Measurements from ENCODE around the gene EDN1.

The EDN1 gene

GRCh38 chr6:12298017-12298978 lies 8.1 kb downstream of the EDN1 start:
- no peak overlapping the region for H3K4me3 ChIP-seq (ENCODE audit: low read depth, low read length)
- no peak for DNase-seq (ENCODE audit: low read depth)
- TF ChIP-seq CTCF (IDR thresholded peaks at IDR 0.05; ENCODE audit: insufficient read depth, low read depth, low read length, missing control alignments): no peak

DNA sequence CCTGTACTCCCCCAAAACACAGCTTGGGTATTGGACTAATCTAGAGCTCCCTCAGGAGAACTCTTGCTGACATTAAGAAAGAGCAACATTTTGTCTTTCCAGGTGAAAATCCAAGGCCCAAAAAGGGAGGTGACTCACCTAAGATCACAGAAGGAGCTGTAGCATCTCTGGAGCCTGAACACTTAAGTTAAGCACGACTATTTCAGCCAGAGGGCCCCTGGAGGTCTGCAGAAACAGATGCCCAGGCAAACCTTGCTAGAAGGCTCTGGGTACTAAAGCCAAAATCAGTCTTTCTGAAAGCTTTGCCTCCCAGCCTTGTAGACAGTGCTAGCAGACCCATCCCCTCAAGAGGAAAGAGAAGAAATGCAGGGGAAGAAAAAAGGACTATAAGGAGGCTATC lies 8.8 kb downstream of the EDN1 start:
- TF ChIP-seq CTCF (IDR thresholded peaks at IDR 0.05; ENCODE audit: insufficient read depth, low read depth, low read length, missing control alignments): no peak
- no peak overlapping the region for H3K4me3 ChIP-seq (ENCODE audit: low read depth, low read length)
- no peak for DNase-seq (ENCODE audit: low read depth)

DNA sequence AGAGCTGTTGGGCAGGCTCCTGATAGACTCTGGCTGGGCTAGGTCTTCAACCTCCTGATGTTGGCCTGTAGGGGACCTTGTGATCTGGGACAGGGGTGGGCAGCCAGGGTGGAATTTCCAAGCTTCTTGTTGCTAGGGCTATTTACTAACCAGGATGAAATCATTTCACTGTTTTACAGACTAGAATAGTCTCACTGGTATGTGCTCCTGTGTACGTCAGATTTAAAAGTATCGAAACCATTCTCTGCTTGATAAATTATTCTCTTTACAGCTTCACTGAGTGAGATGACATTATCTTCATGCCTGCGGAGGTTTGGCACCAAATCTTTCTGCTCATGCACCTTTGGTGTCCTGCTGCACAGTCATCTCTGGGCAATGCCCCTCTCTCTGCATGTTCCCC lies 10.9 kb downstream of the EDN1 start:
- no peak overlapping the region for H3K4me3 ChIP-seq (ENCODE audit: low read depth, low read length)
- DNase-seq (ENCODE audit: low read depth): no peak
- no peak for TF ChIP-seq CTCF (IDR thresholded peaks at IDR 0.05; ENCODE audit: insufficient read depth, low read depth, low read length, missing control alignments)

DNA sequence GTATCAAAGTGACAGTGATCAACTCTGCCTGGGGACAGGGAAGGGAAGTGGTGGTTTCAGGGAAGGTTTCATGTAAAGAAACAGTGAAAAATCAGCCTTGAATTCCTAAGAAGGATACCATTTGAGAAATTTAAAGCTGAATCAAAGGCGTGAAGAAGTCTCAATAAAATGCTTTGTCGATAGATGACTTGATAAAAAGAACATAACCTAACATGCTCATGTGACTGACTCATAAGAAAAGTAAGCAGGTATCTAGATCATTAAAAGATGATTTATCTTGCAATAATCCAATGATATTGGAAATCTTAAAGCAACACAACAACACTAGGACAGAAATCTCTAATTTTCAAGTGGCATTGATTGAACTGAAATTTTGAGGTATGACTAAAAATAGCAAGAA lies 14.3 kb downstream of the EDN1 start:
- no peak overlapping the region for H3K4me3 ChIP-seq (ENCODE audit: low read depth, low read length)
- DNase-seq (ENCODE audit: low read depth): no peak
- no peak for TF ChIP-seq CTCF (IDR thresholded peaks at IDR 0.05; ENCODE audit: insufficient read depth, low read depth, low read length, missing control alignments)

DNA sequence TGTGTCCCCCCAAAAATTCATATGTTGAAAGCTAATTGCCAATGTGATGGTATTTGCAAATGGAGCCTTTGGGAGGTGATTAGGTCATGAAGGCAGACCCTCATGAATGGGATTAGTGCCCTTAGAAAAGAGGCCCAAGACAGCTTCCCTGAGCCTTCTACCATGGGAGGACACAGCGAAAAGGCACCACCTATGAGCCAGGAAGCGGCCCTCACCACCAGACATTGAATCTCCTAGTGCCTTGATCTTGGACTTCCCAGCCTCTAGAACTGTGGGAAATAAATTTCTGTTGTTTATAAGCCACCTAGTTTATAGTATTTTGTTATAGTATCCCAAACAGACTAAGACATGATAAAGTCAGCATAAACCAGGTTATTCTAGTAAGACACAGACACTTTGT lies 18.9 kb downstream of the EDN1 start:
- no peak overlapping the region for H3K4me3 ChIP-seq (ENCODE audit: low read depth, low read length)
- no peak for TF ChIP-seq CTCF (IDR thresholded peaks at IDR 0.05; ENCODE audit: insufficient read depth, low read depth, low read length, missing control alignments)
- DNase-seq (ENCODE audit: low read depth): no peak

GRCh38 chr6:12311106-12311505 lies 20.9 kb downstream of the EDN1 start:
- no peak for DNase-seq (ENCODE audit: low read depth)
- TF ChIP-seq CTCF (IDR thresholded peaks at IDR 0.05; ENCODE audit: insufficient read depth, low read depth, low read length, missing control alignments): no peak
- no peak overlapping the region for H3K4me3 ChIP-seq (ENCODE audit: low read depth, low read length)

DNA sequence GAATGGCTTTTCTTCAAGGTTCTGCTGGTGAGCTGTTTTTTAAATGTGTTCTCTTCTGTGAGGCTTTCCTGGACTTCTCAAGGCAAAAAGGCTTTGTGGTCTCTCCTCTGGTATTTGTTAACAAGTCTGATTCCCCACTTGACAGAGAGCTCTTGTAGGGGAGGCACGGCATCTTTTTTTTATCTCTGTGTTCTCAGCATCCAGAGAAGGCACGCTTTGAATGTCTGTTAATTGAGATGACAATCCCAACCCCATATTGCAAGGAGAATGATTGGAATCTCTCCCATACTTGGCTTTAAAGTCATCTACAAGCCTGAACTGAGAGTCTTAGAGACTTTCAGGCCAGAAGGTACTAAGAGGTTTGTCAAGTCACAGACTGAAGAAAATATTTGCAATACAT lies 22.6 kb downstream of the EDN1 start:
- no peak for DNase-seq (ENCODE audit: low read depth)
- H3K4me3 ChIP-seq (ENCODE audit: low read depth, low read length): no peak overlapping the region
- TF ChIP-seq CTCF (IDR thresholded peaks at IDR 0.05; ENCODE audit: insufficient read depth, low read depth, low read length, missing control alignments): no peak
